ENCODE results near the gene RBM7.

DNA sequence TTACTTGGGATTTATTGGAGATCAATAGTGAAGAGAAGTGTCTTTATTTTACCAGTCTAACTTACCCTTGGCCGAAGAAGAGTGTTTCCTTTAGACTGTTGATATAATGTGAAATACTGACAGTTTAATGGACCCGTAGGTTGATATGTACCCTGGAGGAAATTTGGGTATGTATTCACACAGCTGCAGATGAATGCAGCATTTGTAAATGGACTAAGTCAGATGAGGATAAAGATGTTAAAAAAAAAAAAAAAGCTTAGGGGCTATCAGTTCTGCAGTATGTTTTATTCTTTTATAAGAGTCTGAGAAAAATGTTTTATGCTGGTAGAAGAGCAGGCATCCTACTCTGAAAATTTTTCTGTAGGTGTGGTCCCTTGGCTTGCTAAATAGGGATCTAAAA is 41.5 kb downstream of the RBM7 start:
- TF ChIP-seq EZH2 (optimal IDR thresholded peaks at IDR 0.05; ENCODE audit: low read depth, low read length) (no peak), CTCF (IDR thresholded peaks at IDR 0.05; ENCODE audit: low read length) (no peak)

All from MM.1S (cell line).